Measurements from ENCODE around the gene TRIM24. TPM values are rescaled to one million over a fixed set of nuclear protein-coding genes. Genes with fewer than 3 reads are reported as not detected.

The TRIM24 gene
- total RNA-seq, 1 donor from 2014 or later, result 60.3 TPM

GRCh38 chr7:138491612-138492386 is 31.7 kb downstream of the TRIM24 start:
- DNase-seq (ENCODE audit: low read depth), result no peak
- Mint-ChIP-seq H3K4me1 (ENCODE audit: low read depth, unreplicated experiment) (peaks cover 23% of the 10 kb centered on the region), H3K27me3 (ENCODE audit: low read depth, unreplicated experiment) (no peaks in the 10 kb centered on the region), H3K36me3 (ENCODE audit: low read depth, unreplicated experiment) (peaks cover 9% of the 10 kb centered on the region), H3K9me3 (ENCODE audit: unreplicated experiment) (no peaks in the 10 kb centered on the region), H3K4me3 (ENCODE audit: unreplicated experiment) (no peak overlapping the region), H3K27ac (ENCODE audit: unreplicated experiment) (no peak overlapping the region)
- Histone ChIP-seq H3K9ac (ENCODE audit: low read length) (no peak overlapping the region), H3K79me2 (ENCODE audit: insufficient read depth, low read length) (peaks cover 83% of the 10 kb centered on the region), H3K4me2 (ENCODE audit: low read length) (no peak overlapping the region), H3K36me3 (ENCODE audit: insufficient read depth, low read length) (no peaks in the 10 kb centered on the region), H3K27ac (ENCODE audit: low read depth, low read length) (no peak overlapping the region), H3K27me3 (ENCODE audit: insufficient read depth, low read length) (no peaks in the 10 kb centered on the region), H2AFZ (ENCODE audit: low read depth, low read length) (no peak overlapping the region), H3K4me3 (ENCODE audit: insufficient read depth, low read depth, low read length) (no peak overlapping the region), H3K9me3 (ENCODE audit: insufficient read depth, low read depth, low read length) (no peaks in the 10 kb centered on the region), H4K20me1 (ENCODE audit: insufficient read depth, low read length) (peaks cover 63% of the 10 kb centered on the region), H3K4me1 (ENCODE audit: insufficient read depth, low read length) (no peaks in the 10 kb centered on the region)
- TF ChIP-seq EZH2 (IDR thresholded peaks at IDR 0.05; ENCODE audit: insufficient read depth, low read length), result no peak
- TF ChIP-seq, protein P1, sequence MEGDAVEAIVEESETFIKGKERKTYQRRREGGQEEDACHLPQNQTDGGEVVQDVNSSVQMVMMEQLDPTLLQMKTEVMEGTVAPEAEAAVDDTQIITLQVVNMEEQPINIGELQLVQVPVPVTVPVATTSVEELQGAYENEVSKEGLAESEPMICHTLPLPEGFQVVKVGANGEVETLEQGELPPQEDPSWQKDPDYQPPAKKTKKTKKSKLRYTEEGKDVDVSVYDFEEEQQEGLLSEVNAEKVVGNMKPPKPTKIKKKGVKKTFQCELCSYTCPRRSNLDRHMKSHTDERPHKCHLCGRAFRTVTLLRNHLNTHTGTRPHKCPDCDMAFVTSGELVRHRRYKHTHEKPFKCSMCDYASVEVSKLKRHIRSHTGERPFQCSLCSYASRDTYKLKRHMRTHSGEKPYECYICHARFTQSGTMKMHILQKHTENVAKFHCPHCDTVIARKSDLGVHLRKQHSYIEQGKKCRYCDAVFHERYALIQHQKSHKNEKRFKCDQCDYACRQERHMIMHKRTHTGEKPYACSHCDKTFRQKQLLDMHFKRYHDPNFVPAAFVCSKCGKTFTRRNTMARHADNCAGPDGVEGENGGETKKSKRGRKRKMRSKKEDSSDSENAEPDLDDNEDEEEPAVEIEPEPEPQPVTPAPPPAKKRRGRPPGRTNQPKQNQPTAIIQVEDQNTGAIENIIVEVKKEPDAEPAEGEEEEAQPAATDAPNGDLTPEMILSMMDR (IDR thresholded peaks at IDR 0.05; ENCODE audit: insufficient read depth, low read depth, low read length), result no peak
- FAIRE-seq, result no peak

GRCh38 chr7:138492423-138492822 is 32.4 kb downstream of the TRIM24 start:
- Histone ChIP-seq H4K20me1 (ENCODE audit: insufficient read depth, low read length) (peaks cover 63% of the 10 kb centered on the region), H3K4me2 (ENCODE audit: low read length) (no peak overlapping the region), H2AFZ (ENCODE audit: low read depth, low read length) (no peak overlapping the region), H3K27ac (ENCODE audit: low read depth, low read length) (no peak overlapping the region), H3K4me3 (ENCODE audit: insufficient read depth, low read depth, low read length) (no peak overlapping the region), H3K9me3 (ENCODE audit: insufficient read depth, low read depth, low read length) (no peaks in the 10 kb centered on the region), H3K4me1 (ENCODE audit: insufficient read depth, low read length) (no peaks in the 10 kb centered on the region), H3K79me2 (ENCODE audit: insufficient read depth, low read length) (peaks cover 89% of the 10 kb centered on the region), H3K9ac (ENCODE audit: low read length) (no peak overlapping the region), H3K27me3 (ENCODE audit: insufficient read depth, low read length) (no peaks in the 10 kb centered on the region), H3K36me3 (ENCODE audit: insufficient read depth, low read length) (no peaks in the 10 kb centered on the region)
- H3K9me3 Mint-ChIP-seq (ENCODE audit: unreplicated experiment), result no peaks in the 10 kb centered on the region
- H3K4me1 Mint-ChIP-seq (ENCODE audit: low read depth, unreplicated experiment), result peaks cover 23% of the 10 kb centered on the region
- no peak for TF ChIP-seq EZH2 (IDR thresholded peaks at IDR 0.05; ENCODE audit: insufficient read depth, low read length)
- TF ChIP-seq, protein P1 (IDR thresholded peaks at IDR 0.05; ENCODE audit: insufficient read depth, low read depth, low read length), result no peak
- no peak overlapping the region for H3K27ac Mint-ChIP-seq (ENCODE audit: unreplicated experiment)
- H3K4me3 Mint-ChIP-seq (ENCODE audit: unreplicated experiment), result no peak overlapping the region
- FAIRE-seq (no peak), DNase-seq (ENCODE audit: low read depth) (no peak)
- H3K27me3 Mint-ChIP-seq (ENCODE audit: low read depth, unreplicated experiment), result no peaks in the 10 kb centered on the region
- peaks cover 11% of the 10 kb centered on the region for H3K36me3 Mint-ChIP-seq (ENCODE audit: low read depth, unreplicated experiment)

DNA sequence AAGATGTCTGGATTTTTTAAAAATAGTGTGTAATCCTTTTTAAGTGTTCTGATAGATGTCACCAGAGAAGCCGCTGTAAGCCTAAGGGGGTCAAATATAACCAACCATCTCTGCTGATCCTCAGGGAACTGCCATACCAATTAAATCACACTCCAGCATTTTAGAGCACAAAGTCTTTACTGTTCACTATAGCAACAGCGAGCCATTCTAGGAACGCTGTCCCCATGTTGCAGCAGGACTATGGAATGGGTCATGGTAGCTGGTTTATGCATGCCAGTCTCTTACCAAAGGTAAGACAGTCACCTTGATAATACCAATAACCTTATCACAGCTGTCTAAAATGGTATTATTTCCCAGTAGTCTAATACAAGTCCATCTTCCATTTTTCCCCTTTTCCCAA is 33.5 kb downstream of the TRIM24 start:
- H3K9me3 Mint-ChIP-seq (ENCODE audit: unreplicated experiment), result no peaks in the 10 kb centered on the region
- no peak for FAIRE-seq
- H3K27ac Mint-ChIP-seq (ENCODE audit: unreplicated experiment), result no peak overlapping the region

More for the DNA sequence above, 33.5 kb downstream of the TRIM24 start:
- TF ChIP-seq EZH2 (IDR thresholded peaks at IDR 0.05; ENCODE audit: insufficient read depth, low read length), result no peak
- TF ChIP-seq, protein P1 (IDR thresholded peaks at IDR 0.05; ENCODE audit: insufficient read depth, low read depth, low read length), result no peak
- Histone ChIP-seq H4K20me1 (ENCODE audit: insufficient read depth, low read length) (peaks cover 59% of the 10 kb centered on the region), H3K4me3 (ENCODE audit: insufficient read depth, low read depth, low read length) (no peak overlapping the region), H3K36me3 (ENCODE audit: insufficient read depth, low read length) (no peaks in the 10 kb centered on the region), H3K79me2 (ENCODE audit: insufficient read depth, low read length) (peaks cover 91% of the 10 kb centered on the region), H3K4me2 (ENCODE audit: low read length) (no peak overlapping the region), H3K9ac (ENCODE audit: low read length) (no peak overlapping the region), H2AFZ (ENCODE audit: low read depth, low read length) (no peak overlapping the region), H3K27ac (ENCODE audit: low read depth, low read length) (no peak overlapping the region), H3K9me3 (ENCODE audit: insufficient read depth, low read depth, low read length) (no peaks in the 10 kb centered on the region), H3K27me3 (ENCODE audit: insufficient read depth, low read length) (no peaks in the 10 kb centered on the region), H3K4me1 (ENCODE audit: insufficient read depth, low read length) (no peaks in the 10 kb centered on the region)
- Mint-ChIP-seq H3K4me1 (ENCODE audit: low read depth, unreplicated experiment) (peaks cover 20% of the 10 kb centered on the region), H3K4me3 (ENCODE audit: unreplicated experiment) (no peak overlapping the region), H3K27me3 (ENCODE audit: low read depth, unreplicated experiment) (no peaks in the 10 kb centered on the region), H3K36me3 (ENCODE audit: low read depth, unreplicated experiment) (peaks cover 11% of the 10 kb centered on the region)
- no peak for DNase-seq (ENCODE audit: low read depth)

Measured in astrocyte (in vitro differentiated cells and primary cell).